Endometrium (tissue), 2 donors: ENCODE results near the gene ZNF783.
"Not testable (repeated sequence)": the region's sequence is repeated elsewhere in the genome, so short reads cannot be mapped to it uniquely, and the experiment has no call there.

Source experiments
- FAIRE-seq: peaks from 2 replicates; lab custom pipeline; 2012; peaks lifted over from hg19 to GRCh38; lab: Jason Lieb, UNC
- donor health status: control.
- donor health status: control.

Gene ZNF783

DNA sequence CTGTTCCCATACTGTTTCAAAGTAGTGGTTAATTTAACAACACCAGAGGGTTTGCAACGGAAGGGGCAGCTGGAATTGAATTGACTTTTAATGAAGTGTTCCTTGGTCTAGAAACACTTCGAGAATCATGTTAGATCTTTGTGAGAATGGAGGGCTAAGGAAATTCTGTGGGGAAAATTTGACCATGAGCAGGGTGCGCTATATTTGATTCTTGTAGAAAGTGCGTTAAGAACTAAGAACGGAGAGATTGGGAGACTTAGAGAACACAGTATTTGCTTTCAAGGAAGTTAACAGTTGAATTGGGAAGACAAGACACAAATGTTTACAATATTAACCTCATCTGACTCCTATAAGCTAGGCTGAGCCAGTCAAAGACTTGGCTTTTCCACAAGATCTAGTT, 21.4 kb upstream of the ZNF783 start:
- FAIRE-seq = no peak

DNA sequence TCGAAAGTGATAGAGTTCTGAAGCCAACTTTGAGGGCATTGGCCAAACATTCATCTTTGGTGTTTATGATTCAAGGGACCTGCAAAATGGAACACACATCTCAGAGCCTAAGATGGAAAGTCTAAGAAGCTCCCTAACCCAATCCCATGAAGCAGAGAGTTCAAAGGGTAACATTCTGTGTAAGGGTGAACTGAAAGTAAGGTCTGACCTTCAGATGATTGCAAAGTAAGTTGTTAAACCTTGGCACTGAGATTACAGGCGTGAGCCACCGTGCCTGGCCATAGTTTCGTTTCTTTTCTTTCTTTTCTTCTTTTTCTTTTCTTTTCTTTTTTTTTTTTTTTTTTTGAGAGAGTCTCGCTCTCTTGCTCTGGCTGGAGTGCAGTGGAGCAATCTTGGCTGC, 20.3 kb upstream of the ZNF783 start:
- no peak for FAIRE-seq

GRCh38 chr7:149245244-149245643, 16.8 kb upstream of the ZNF783 start:
- FAIRE-seq = no peak

DNA sequence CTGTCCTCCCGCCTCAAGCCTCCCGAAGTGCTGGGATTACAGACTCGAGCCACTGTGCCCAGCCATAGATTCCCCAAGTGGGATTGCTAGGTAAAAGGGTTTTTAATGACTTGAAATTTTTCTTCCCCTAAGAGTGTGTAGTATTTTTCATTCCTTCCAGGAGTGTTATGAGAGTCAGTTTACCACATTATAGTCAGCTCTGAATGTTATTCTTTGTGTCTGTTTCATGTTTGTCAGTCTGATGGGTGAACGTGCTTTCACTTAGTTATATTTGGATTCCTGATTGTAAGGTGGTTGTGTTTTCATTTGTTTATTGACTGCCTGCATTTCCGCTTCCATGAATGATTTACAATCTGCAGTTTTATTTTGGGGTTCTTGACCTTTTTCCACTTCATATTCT, 16.3 kb upstream of the ZNF783 start:
- no peak for FAIRE-seq

GRCh38 chr7:149248777-149249176, 13.2 kb upstream of the ZNF783 start:
- no peak for FAIRE-seq

GRCh38 chr7:149250151-149250550, 11.8 kb upstream of the ZNF783 start:
- not testable (repeated sequence) for FAIRE-seq

DNA sequence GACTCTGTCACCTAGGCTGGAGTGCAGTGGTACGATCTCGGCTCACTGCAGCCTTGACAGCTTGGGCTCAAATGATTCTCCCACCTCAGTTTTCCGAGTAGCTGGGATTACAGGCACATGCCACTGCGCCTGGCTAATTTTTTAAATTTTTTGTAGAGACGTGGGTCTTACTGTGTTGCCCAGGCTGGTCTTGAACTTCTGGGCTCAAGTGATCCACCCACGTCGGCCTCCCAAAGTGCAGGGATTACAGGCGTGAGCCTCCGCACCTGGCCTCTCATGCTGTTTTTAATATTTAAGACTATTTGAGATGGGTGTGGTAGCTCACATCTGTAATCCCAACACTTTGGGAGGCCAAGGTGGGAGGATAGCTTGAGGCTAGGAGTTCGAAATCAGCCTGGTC, 10.5 kb upstream of the ZNF783 start:
- not testable (repeated sequence) for FAIRE-seq

DNA sequence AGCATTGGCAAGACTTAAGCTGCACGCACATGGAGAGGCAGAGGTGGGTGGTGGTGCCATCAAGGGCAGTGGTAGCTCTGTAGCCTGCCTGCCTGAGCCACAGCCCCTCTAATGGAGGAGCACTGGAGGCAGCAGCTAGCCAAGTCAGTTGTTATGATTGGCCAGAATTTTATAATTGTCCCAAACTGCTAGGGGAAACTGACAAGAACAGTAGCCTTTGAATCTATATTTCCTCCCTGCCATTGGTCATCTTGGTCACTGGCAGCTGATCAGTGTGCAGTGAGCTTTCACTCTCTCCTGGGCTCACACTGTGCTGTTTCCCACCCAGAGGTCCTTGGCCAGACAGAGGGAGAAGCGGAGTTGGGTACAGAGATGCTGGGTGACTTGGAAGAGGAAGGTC, 9.6 kb upstream of the ZNF783 start:
- no peak for FAIRE-seq

DNA sequence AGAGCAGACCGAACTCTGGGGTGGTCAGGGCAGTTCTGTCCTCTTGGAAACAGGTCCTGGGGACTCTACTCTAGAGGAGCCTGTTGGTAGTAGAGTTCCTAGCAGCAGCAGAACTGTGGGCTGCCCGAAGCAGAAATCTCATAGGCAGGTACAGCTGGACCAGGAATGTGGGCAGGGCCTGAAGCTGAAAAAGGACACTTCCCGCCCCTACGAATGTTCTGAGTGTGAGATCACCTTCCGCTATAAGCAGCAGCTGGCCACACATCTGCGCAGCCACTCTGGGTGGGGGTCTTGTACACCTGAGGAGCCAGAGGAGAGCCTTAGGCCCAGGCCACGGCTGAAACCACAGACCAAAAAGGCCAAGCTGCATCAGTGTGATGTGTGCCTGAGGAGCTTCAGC, 8.3 kb upstream of the ZNF783 start:
- FAIRE-seq = no peak

- no peak for FAIRE-seq
These were observed 7.7 kb upstream of the ZNF783 start for GRCh38 chr7:149254181-149254858.

DNA sequence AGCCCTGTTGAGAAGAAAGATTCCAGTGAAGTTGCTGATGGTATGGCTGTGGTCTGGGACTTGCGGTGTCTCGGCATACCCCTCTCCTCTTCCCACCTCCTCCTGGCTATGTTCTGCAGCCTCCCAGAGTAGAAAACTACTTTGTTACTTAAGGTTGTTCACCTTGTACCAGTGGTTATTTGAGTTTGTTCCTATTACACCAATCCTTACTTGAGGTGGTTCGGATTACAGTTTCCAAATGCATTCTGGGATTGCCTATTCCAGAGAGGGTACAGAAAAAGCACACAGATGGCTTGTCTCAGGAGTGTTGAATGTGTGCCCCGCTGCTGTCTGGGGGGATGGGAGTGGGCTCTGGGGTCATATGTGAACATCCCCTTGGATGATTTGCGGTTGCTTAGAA, 6.8 kb upstream of the ZNF783 start:
- FAIRE-seq = no peak

DNA sequence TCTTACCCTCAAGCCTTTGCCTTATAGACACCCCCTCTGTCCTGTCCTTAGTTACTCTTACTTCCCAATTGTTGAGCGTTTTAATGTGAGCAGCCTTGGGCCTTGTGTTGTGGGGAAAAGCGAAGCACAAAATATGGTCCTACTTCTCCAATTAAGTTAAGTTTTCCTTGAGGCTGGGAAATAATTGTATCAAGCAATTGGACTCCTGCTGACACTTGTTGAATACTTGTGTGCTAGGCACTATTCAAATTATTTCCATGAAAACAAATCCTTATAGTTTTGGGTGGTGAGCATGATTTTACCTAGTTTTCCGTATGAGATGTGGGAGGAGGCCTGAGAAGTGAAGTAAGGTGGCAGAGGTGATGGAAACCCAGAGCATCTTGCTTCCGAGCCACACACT, 5.4 kb upstream of the ZNF783 start:
- no peak for FAIRE-seq

GRCh38 chr7:149257146-149257545, 4.8 kb upstream of the ZNF783 start:
- FAIRE-seq = no peak

DNA sequence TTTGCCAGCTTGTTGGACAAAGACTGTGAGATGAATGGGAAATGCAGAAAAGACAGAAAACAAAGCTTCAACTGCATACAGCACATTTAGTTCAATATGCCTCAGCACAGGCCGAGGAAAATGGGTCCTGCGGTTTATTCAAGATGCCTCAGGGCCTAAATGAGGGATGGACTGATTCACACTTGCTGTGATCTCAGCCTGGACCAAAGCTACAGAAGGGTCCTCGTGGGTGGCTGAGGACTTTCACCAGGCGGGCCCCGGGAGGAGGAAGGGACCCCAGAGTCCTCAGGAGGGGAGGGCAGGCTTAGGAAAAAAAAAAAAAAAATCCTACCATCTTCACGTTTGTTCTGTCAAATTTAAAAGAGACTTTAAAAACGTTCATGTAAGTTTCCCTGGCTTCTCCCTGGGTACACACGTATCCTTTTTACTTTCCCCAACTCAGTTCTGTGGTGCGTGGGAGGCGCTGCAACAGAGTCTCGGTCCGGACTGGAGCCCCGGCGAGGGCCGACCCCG, 624 bp upstream of the ZNF783 start:
- FAIRE-seq = no peak

DNA sequence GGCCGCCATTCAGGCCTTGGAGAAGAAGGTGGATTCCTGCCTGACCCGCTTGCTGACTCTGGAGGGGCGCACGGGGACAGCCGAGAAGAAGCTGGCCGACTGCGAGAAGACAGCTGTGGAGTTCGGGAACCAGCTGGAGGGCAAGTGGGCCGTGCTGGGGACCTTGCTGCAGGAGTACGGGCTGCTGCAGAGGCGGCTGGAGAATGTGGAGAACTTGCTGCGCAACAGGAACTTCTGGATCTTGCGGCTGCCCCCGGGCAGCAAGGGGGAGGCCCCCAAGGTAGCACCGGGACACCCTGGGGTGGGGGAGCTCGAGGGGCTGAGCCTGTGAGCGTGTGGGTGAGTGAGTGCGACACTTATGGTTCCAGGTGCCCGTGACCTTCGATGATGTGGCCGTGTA, 4.5 kb downstream of the ZNF783 start:
- no peak for FAIRE-seq

DNA sequence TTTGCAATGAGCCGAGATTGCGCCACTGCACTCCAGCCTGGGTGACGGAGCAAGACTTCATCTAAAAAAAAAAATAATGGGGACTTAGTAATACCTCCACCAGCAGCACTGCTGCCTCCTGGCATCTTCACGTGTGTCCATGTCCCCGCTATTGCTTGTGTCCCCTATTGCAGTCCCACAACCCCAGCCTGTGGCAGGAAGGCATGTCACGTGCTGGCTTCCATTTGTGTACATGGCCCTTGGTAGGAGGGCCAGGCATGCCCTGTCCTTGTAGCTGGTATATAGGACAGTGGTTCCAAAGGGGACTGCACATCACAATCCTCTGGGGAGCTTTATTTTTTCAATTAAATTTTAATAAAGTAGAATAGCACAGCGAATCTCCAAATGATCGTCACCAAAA, 5.7 kb downstream of the ZNF783 start:
- no peak for FAIRE-seq

- not testable (repeated sequence) for FAIRE-seq
These were observed 12.4 kb downstream of the ZNF783 start for GRCh38 chr7:149274424-149274823.

GRCh38 chr7:149277871-149278270, 15.9 kb downstream of the ZNF783 start:
- FAIRE-seq = no peak

GRCh38 chr7:149278396-149278795, 16.4 kb downstream of the ZNF783 start:
- FAIRE-seq = no peak

- FAIRE-seq = no peak
These were observed 17.2 kb downstream of the ZNF783 start for GRCh38 chr7:149279111-149279743.

- FAIRE-seq = no peak
These were observed 18.2 kb downstream of the ZNF783 start for GRCh38 chr7:149280151-149280550.

- no peak for FAIRE-seq
These were observed 18.9 kb downstream of the ZNF783 start for GRCh38 chr7:149280661-149281507.
